NOMO-1 treated with DMSO at 0.1 percent for 48 hours (cell line): ENCODE data around the gene FREM2.

Experiments
- DNase-seq: peaks from one replicate; lab custom pipeline; 2025; ENCODE audit not compliant: unreplicated experiment; lab: John Stamatoyannopoulos, UW

Gene FREM2

GRCh38 chr13:38685974-38686576 is 802 bp upstream of the FREM2 start:
- no peak for DNase-seq

GRCh38 chr13:38687246-38688229 is 661 bp downstream of the FREM2 start:
- no peak for DNase-seq

GRCh38 chr13:38688674-38689073 is 1.8 kb downstream of the FREM2 start:
- DNase-seq: no peak

- no peak for DNase-seq
Observed at GRCh38 chr13:38690231-38690630, 3.4 kb downstream of the FREM2 start.

GRCh38 chr13:38693168-38693567 is 6.3 kb downstream of the FREM2 start:
- DNase-seq: no peak

- no peak for DNase-seq
Observed at GRCh38 chr13:38693641-38694040, 6.8 kb downstream of the FREM2 start.

GRCh38 chr13:38697197-38697596 is 10.3 kb downstream of the FREM2 start:
- DNase-seq: no peak

- DNase-seq: no peak
Observed at GRCh38 chr13:38697628-38698333, 10.9 kb downstream of the FREM2 start.

GRCh38 chr13:38700051-38700450 is 13.2 kb downstream of the FREM2 start:
- no peak for DNase-seq

- DNase-seq: no peak
Observed at GRCh38 chr13:38702669-38703068, 15.8 kb downstream of the FREM2 start.

- no peak for DNase-seq
Observed at GRCh38 chr13:38703255-38703654, 16.4 kb downstream of the FREM2 start.

GRCh38 chr13:38705365-38705764 is 18.5 kb downstream of the FREM2 start:
- no peak for DNase-seq

- DNase-seq: no peak
Observed at GRCh38 chr13:38707460-38707859, 20.6 kb downstream of the FREM2 start.

GRCh38 chr13:38713046-38713445 is 26.2 kb downstream of the FREM2 start:
- no peak for DNase-seq

- no peak for DNase-seq
Observed at GRCh38 chr13:38718374-38718773, 31.5 kb downstream of the FREM2 start.

- no peak for DNase-seq
Observed at GRCh38 chr13:38730332-38730731, 43.5 kb downstream of the FREM2 start.

GRCh38 chr13:38733146-38733545 is 46.3 kb downstream of the FREM2 start:
- no peak for DNase-seq

GRCh38 chr13:38735665-38736440 is 49.0 kb downstream of the FREM2 start:
- no peak for DNase-seq

- no peak for DNase-seq
Observed at GRCh38 chr13:38743466-38743865, 56.6 kb downstream of the FREM2 start.

- no peak for DNase-seq
Observed at GRCh38 chr13:38752686-38753085, 65.8 kb downstream of the FREM2 start.

- DNase-seq: no peak
Observed at GRCh38 chr13:38753878-38754277, 67.0 kb downstream of the FREM2 start.
